ENCODE data around the gene CDKAL1.

GRCh38 chr6:21277601-21278374 is 743.5 kb downstream of the CDKAL1 start:
- no peak for TF ChIP-seq EP300 (IDR thresholded peaks at IDR 0.05; ENCODE audit: low read length)
- no peak for TF ChIP-seq CHD1 (IDR thresholded peaks at IDR 0.05; ENCODE audit: low read length)
- no peak for TF ChIP-seq BACH1 (tag; IDR thresholded peaks at IDR 0.05)
- no peak for TF ChIP-seq CTCF (IDR thresholded peaks at IDR 0.05 in 2 of 3, conservative IDR thresholded peaks at IDR 0.05 in 1 of 3; ENCODE audit: insufficient read depth in 2 of 3, low read depth in 1 of 3, low read length in 3 of 3)
- TF ChIP-seq HNRNPUL1 (IDR thresholded peaks at IDR 0.05; ENCODE audit: low read length), result no peak
- TF ChIP-seq PREB (CRISPR knock-in tag; IDR thresholded peaks at IDR 0.05), result no peak
- no peak for TF ChIP-seq EZH2 (IDR thresholded peaks at IDR 0.05; ENCODE audit: borderline replicate concordance, low read depth, low read length)
- TF ChIP-seq MAX (CRISPR knock-in tag; IDR thresholded peaks at IDR 0.05), result no peak
- TF ChIP-seq ZNF780A (CRISPR knock-in tag; IDR thresholded peaks at IDR 0.05), result no peak
- no peak for TF ChIP-seq HBP1 (CRISPR knock-in tag; IDR thresholded peaks at IDR 0.05)
- no peak for TF ChIP-seq ZNF280A (IDR thresholded peaks at IDR 0.05; ENCODE audit: low read depth, partially characterized antibody)

Measured in K562 (cell line).